Muscle of leg (tissue), 11 donors: ENCODE data around the gene A3GALT2. TPM values are rescaled to one million over a fixed set of nuclear protein-coding genes. Genes with fewer than 3 reads are reported as not detected.
A peak's percentile ranks its signal among the peaks of the same experiment; 100 is the strongest.

Experiments used
- DNase-seq: peaks from one replicate; pipeline ENCODE4 v3.0.0; 2013
- H3K27ac ChIP-seq: one replicate; pipeline ENCODE4 v1.5.1; 2013; ENCODE audit warnings: mild to moderate bottlenecking, low read length, control low read depth
- H3K27me3 ChIP-seq: one replicate; pipeline ENCODE4 v1.6.1; 2013; ENCODE audit warnings: low read length; ENCODE audit not compliant: control insufficient read depth, insufficient read depth
- H3K36me3 ChIP-seq: one replicate; pipeline ENCODE4 v1.6.1; 2013; ENCODE audit warnings: low read length; ENCODE audit not compliant: control insufficient read depth, insufficient read depth
- H3K4me1 ChIP-seq: one replicate; pipeline ENCODE4 v1.6.1; 2013; ENCODE audit warnings: low read length; ENCODE audit not compliant: control insufficient read depth, insufficient read depth
- H3K4me3 ChIP-seq: one replicate; pipeline ENCODE4 v1.5.1; 2013; ENCODE audit warnings: low read length, control low read depth
- H3K9me3 ChIP-seq: replicated peaks from 2 replicates; pipeline ENCODE4 v1.6.1; 2013; ENCODE audit warnings: low read depth, low read length; ENCODE audit not compliant: control insufficient read depth
- whole genome bisulfite sequencing: methylation state at CpG from one replicate; pipeline ENCODE4 v1.1.5; 2013; ENCODE audit warnings: missing lambda C conversion rate; ENCODE audit not compliant: insufficient coverage; 5-methylcytosine and 5-hydroxymethylcytosine counted together
- polyA plus RNA-seq, 8 donors: library from polyadenylated mRNA; unstranded; fragments of 120-200 nt; gene quantifications; one replicate each; pipeline versions ENCODE4 v1.2.1 to v1.2.3, GENCODE V29; 2013; ENCODE audit warnings: inconsistent platforms in 1 of 8, low replicate concordance in 1 of 8; ENCODE audit not compliant: insufficient read length in 8 of 8, insufficient read depth in 1 of 8
- total RNA-seq: library from RNA; stranded (reverse); fragments of 120-200 nt; gene quantifications from one replicate; pipeline ENCODE4 v1.2.4, GENCODE V29; 2013

The A3GALT2 gene
- total and polyA plus RNA-seq, 9 donors: 0.13 to 0.21 TPM; not detected in 7

GRCh38 chr1:33363470-33363861, 42.6 kb upstream of the A3GALT2 start:
- H3K4me1 ChIP-seq: peaks cover 68% of the 10 kb centered on the region
- H3K36me3 ChIP-seq: peaks cover 4% of the 10 kb centered on the region
- no peak overlapping the region for H3K4me3 ChIP-seq
- 54% methylated on average over 5 of the region's 5 CpGs for WGBS
- no peak for DNase-seq
- H3K27ac ChIP-seq: peak overlapping the region; percentile 92
- H3K27me3 ChIP-seq: no peaks in the 10 kb centered on the region
- H3K9me3 ChIP-seq: no peaks in the 10 kb centered on the region

GRCh38 chr1:33363021-33363420, 42.1 kb upstream of the A3GALT2 start:
- H3K27me3 ChIP-seq: no peaks in the 10 kb centered on the region
- peaks cover 68% of the 10 kb centered on the region for H3K4me1 ChIP-seq
- peaks cover 4% of the 10 kb centered on the region for H3K36me3 ChIP-seq
- H3K4me3 ChIP-seq: no peak overlapping the region
- peak overlapping the region; percentile 92 for H3K27ac ChIP-seq
- DNase-seq: no peak
- H3K9me3 ChIP-seq: no peaks in the 10 kb centered on the region
- WGBS: no CpG with 5 or more reads among the region's 5 CpGs

- peak; percentile 67 for DNase-seq
- peaks cover 55% of the 10 kb centered on the region for H3K4me1 ChIP-seq
- 33% methylated on average over 7 of the region's 11 CpGs for WGBS
Measured at GRCh38 chr1:33361532-33362235, 40.8 kb upstream of the A3GALT2 start.

GRCh38 chr1:33360367-33360766, 39.5 kb upstream of the A3GALT2 start:
- no peak overlapping the region for H3K27ac ChIP-seq
- H3K9me3 ChIP-seq: no peaks in the 10 kb centered on the region
- peaks cover 43% of the 10 kb centered on the region for H3K4me1 ChIP-seq
- no peak overlapping the region for H3K4me3 ChIP-seq
- WGBS: no CpG with 5 or more reads among the region's 1 CpG
- H3K27me3 ChIP-seq: no peaks in the 10 kb centered on the region
- H3K36me3 ChIP-seq: peaks cover 8% of the 10 kb centered on the region
- no peak for DNase-seq

More at GRCh38 chr1:33361532-33362235, 40.8 kb upstream of the A3GALT2 start:
- no peaks in the 10 kb centered on the region for H3K9me3 ChIP-seq
- H3K4me3 ChIP-seq: no peak overlapping the region
- no peaks in the 10 kb centered on the region for H3K27me3 ChIP-seq
- peaks cover 4% of the 10 kb centered on the region for H3K36me3 ChIP-seq
- peak overlapping the region; percentile 51 for H3K27ac ChIP-seq

GRCh38 chr1:33359931-33360330, 39.0 kb upstream of the A3GALT2 start:
- DNase-seq: no peak
- peaks cover 39% of the 10 kb centered on the region for H3K4me1 ChIP-seq

GRCh38 chr1:33358795-33359503, 38.1 kb upstream of the A3GALT2 start:
- peaks cover 29% of the 10 kb centered on the region for H3K4me1 ChIP-seq
- no peak overlapping the region for H3K27ac ChIP-seq

More at GRCh38 chr1:33359931-33360330, 39.0 kb upstream of the A3GALT2 start:
- H3K4me3 ChIP-seq: no peak overlapping the region
- peaks cover 10% of the 10 kb centered on the region for H3K36me3 ChIP-seq
- no peaks in the 10 kb centered on the region for H3K27me3 ChIP-seq
- H3K9me3 ChIP-seq: no peaks in the 10 kb centered on the region
- no peak overlapping the region for H3K27ac ChIP-seq
- WGBS: 81% methylated on average over 2 of the region's 2 CpGs

GRCh38 chr1:33358114-33358794, 37.4 kb upstream of the A3GALT2 start:
- H3K27me3 ChIP-seq: no peaks in the 10 kb centered on the region
- no peaks in the 10 kb centered on the region for H3K9me3 ChIP-seq
- WGBS: 67% methylated on average over 3 of the region's 4 CpGs
- H3K27ac ChIP-seq: no peak overlapping the region
- peaks cover 22% of the 10 kb centered on the region for H3K4me1 ChIP-seq
- H3K4me3 ChIP-seq: no peak overlapping the region
- DNase-seq: no peak
- H3K36me3 ChIP-seq: peaks cover 23% of the 10 kb centered on the region

More at GRCh38 chr1:33358795-33359503, 38.1 kb upstream of the A3GALT2 start:
- Histone ChIP-seq H3K4me3 (no peak overlapping the region), H3K9me3 (no peaks in the 10 kb centered on the region), H3K36me3 (peaks cover 20% of the 10 kb centered on the region), H3K27me3 (no peaks in the 10 kb centered on the region)
- WGBS: no CpG with 5 or more reads among the region's 3 CpGs
- no peak for DNase-seq

GRCh38 chr1:33357099-33357498, 36.2 kb upstream of the A3GALT2 start:
- H3K27me3 ChIP-seq: no peaks in the 10 kb centered on the region
- H3K9me3 ChIP-seq: no peaks in the 10 kb centered on the region
- H3K4me1 ChIP-seq: peaks cover 13% of the 10 kb centered on the region
- H3K27ac ChIP-seq: no peak overlapping the region
- 84% methylated on average over 4 of the region's 5 CpGs for WGBS
- H3K36me3 ChIP-seq: peaks cover 27% of the 10 kb centered on the region
- no peak for DNase-seq
- H3K4me3 ChIP-seq: no peak overlapping the region

- DNase-seq: no peak
- 89% methylated on average over 12 of the region's 16 CpGs for WGBS
- H3K27ac ChIP-seq: no peak overlapping the region
- H3K27me3 ChIP-seq: no peaks in the 10 kb centered on the region
- peaks cover 7% of the 10 kb centered on the region for H3K4me1 ChIP-seq
- no peaks in the 10 kb centered on the region for H3K9me3 ChIP-seq
- no peak overlapping the region for H3K4me3 ChIP-seq
- peaks cover 22% of the 10 kb centered on the region for H3K36me3 ChIP-seq
Measured at GRCh38 chr1:33354707-33355316, 33.9 kb upstream of the A3GALT2 start.

- Histone ChIP-seq H3K27ac (no peak overlapping the region), H3K9me3 (no peaks in the 10 kb centered on the region), H3K4me1 (peaks cover 9% of the 10 kb centered on the region), H3K36me3 (peaks cover 22% of the 10 kb centered on the region), H3K4me3 (no peak overlapping the region), H3K27me3 (no peaks in the 10 kb centered on the region)
- WGBS: 57% methylated on average over 2 of the region's 5 CpGs
- no peak for DNase-seq
Measured at GRCh38 chr1:33353531-33353930, 32.6 kb upstream of the A3GALT2 start.
